ENCODE results near the gene APOBR. TPM values are rescaled to one million over a fixed set of nuclear protein-coding genes. Genes with fewer than 3 reads are reported as not detected.
"Not testable (repeated sequence)": the region's sequence is repeated elsewhere in the genome, so short reads cannot be mapped to it uniquely, and the experiment has no call there.

The APOBR gene
- total RNA-seq, 2 donors from 2014 or later: 4.2 to 4.3 TPM

DNA sequence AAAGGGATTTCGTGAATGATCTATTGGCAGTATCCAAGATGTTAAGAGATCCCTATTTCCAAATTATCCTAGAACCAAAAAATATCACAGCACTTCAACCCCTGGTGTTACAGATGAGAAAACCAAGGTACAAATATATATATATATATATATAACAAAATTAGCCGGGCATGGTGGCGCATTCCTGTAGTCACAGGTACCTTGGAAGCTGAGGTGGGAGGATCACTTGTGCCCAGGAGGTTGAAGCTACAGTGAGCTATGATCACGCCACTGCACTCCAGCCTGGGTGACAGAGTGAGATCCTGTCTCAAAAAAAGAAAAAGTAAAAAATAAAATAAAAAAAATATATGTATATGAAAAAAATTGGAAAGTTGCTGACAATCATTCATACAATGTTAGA lies 1.9 kb upstream of the APOBR start:
- no peak for ATAC-seq (replicated peaks)

DNA sequence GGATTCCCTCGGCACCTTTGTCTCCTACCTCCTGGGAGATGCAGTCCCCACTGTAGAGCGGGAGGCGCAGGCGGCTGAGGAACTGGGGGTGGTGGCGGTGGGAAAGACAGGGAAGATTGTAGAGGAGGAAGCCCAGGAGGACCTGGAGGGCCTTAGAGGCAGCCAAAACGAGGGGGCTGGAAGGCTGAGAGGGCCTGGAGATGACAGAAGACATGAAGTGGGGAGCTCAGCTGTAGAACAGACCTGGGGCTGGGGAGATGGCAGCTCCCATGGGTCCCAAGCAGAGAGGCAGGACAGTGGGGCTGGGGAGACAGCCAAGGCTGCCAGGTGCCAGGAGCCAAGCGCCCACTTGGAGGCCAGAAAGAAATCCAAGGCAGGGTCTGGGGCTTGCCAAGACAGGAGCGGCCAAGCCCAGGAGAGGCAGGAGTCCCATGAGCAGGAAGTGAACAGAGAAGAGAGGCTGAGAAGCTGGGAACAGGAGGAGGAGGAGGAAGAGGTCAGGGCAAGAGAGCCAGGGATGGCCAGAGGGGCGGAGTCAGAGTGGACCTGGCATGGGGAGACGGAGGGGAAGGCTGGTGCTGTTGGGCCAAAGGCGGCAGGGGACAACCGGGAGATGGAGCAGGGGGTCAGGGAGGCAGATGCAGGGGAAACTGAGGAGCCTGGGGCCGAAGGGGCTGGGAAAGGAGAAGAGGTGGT lies 803 bp downstream of the APOBR start:
- Mint-ChIP-seq H3K9me3 (no peaks in the 10 kb centered on the region), H3K27ac (peak overlapping the region; percentile 94), H3K36me3 (ENCODE audit: low read depth) (peaks cover 17% of the 10 kb centered on the region), H3K4me3 (peak overlapping the region; percentile 95), H3K27me3 (no peaks in the 10 kb centered on the region), H3K4me1 (peaks cover 30% of the 10 kb centered on the region)
- ATAC-seq (replicated peaks): no peak

More for the DNA sequence above, 1.9 kb upstream of the APOBR start:
- Mint-ChIP-seq H3K36me3 (ENCODE audit: low read depth) (peaks cover 41% of the 10 kb centered on the region), H3K4me3 (peak overlapping the region; percentile 95), H3K27ac (peak overlapping the region; percentile 99), H3K4me1 (peaks cover 40% of the 10 kb centered on the region), H3K9me3 (no peaks in the 10 kb centered on the region), H3K27me3 (no peaks in the 10 kb centered on the region)

DNA sequence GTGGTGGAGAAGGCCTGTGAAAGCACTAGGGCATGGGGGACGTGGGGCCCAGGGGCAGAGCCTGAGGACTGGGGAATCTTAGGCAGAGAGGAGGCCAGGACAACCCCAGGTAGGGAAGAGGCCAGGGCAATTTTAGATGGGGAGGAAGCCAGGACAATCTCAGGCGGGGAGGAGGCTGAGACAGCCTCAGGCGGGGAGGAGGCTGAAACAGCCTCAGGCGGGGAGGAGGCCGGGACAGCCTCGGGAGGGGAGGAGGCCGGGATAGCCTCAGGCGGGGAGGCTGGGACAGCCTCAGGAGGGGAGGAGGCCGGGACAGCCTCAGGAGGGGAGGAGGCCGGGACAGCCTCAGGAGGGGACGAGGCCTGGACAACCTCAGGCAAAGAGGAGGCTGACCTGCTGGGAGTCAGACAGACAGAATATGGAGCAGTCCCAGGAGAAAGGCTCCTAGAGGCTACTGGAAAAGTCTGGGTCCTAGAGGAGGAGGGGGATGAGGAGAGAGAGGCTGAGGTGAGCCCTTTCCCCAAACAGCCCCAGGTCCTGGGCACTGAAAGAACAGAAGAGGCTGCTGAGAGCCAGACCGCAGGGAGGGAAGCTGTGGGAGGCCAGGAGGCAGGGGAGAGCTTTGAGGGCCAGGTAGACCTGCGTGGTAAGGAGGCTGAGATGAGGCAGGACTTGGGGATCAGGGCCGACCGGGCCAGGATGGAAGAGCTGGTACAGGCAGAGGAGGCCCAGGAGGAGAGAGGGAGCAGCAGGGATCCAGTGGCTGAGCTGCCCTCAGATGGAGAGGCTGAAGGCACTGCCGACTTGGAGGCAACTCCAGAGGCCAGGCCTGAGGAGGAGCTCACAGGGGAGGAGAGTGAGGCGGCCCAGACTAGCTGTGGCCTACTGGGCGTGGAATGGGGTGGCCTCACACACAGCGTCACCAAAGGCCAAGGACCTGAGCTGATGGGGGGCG lies 1.6 kb downstream of the APOBR start:
- no peak for ATAC-seq (replicated peaks)
- no peaks in the 10 kb centered on the region for H3K27me3 Mint-ChIP-seq
- H3K9me3 Mint-ChIP-seq: no peaks in the 10 kb centered on the region
- H3K4me3 Mint-ChIP-seq: peak overlapping the region; percentile 95
- peaks cover 11% of the 10 kb centered on the region for H3K36me3 Mint-ChIP-seq (ENCODE audit: low read depth)
- H3K27ac Mint-ChIP-seq: peak overlapping the region; percentile 94
- H3K4me1 Mint-ChIP-seq: peaks cover 30% of the 10 kb centered on the region

DNA sequence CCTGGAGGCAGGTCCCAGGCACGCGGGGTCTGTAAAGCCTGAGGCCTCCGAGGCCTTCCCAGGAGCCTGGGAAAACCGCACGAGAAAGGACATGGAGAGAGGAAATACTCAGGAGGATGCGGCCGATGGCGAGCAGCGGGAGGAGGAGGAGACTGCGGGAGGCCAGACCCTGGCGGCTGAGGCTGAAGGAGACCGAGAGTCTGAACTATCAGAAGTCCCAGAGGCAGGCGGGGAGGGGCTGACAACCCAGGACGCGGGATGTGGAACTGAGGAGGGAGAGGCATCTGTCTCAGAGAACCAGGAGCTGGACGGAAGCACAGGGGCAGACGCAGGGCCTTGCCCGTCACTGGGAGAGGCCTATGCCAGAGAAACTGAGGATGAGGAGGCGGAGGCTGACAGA lies 2.4 kb downstream of the APOBR start:
- Mint-ChIP-seq H3K4me3 (no peak overlapping the region), H3K27me3 (no peaks in the 10 kb centered on the region), H3K4me1 (peaks cover 30% of the 10 kb centered on the region), H3K9me3 (no peaks in the 10 kb centered on the region), H3K36me3 (ENCODE audit: low read depth) (peaks cover 3% of the 10 kb centered on the region), H3K27ac (peak overlapping the region; percentile 94)
- ATAC-seq (replicated peaks): no peak

GRCh38 chr16:28497386-28497785 lies 2.9 kb downstream of the APOBR start:
- Mint-ChIP-seq H3K27me3 (no peaks in the 10 kb centered on the region), H3K36me3 (ENCODE audit: low read depth) (no peaks in the 10 kb centered on the region), H3K27ac (peak overlapping the region; percentile 94)

GRCh38 chr16:28497861-28498599 lies 3.6 kb downstream of the APOBR start:
- H3K36me3 Mint-ChIP-seq (ENCODE audit: low read depth): no peaks in the 10 kb centered on the region
- no peak overlapping the region for H3K4me3 Mint-ChIP-seq
- ATAC-seq (replicated peaks): no peak
- peaks cover 30% of the 10 kb centered on the region for H3K4me1 Mint-ChIP-seq
- no peaks in the 10 kb centered on the region for H3K27me3 Mint-ChIP-seq
- no peaks in the 10 kb centered on the region for H3K9me3 Mint-ChIP-seq
- peak overlapping the region; percentile 94 for H3K27ac Mint-ChIP-seq

More at GRCh38 chr16:28497386-28497785, 2.9 kb downstream of the APOBR start:
- no peaks in the 10 kb centered on the region for H3K9me3 Mint-ChIP-seq
- peaks cover 30% of the 10 kb centered on the region for H3K4me1 Mint-ChIP-seq
- H3K4me3 Mint-ChIP-seq: no peak overlapping the region
- no peak for ATAC-seq (replicated peaks)

GRCh38 chr16:28498666-28499381 lies 4.4 kb downstream of the APOBR start:
- Mint-ChIP-seq H3K4me1 (peaks cover 30% of the 10 kb centered on the region), H3K36me3 (ENCODE audit: low read depth) (no peaks in the 10 kb centered on the region), H3K4me3 (no peak overlapping the region), H3K27me3 (no peaks in the 10 kb centered on the region), H3K27ac (no peak overlapping the region), H3K9me3 (no peaks in the 10 kb centered on the region)
- ATAC-seq (replicated peaks): no peak

- Mint-ChIP-seq H3K27ac (no peak overlapping the region), H3K27me3 (no peaks in the 10 kb centered on the region), H3K4me3 (no peak overlapping the region), H3K36me3 (ENCODE audit: low read depth) (no peaks in the 10 kb centered on the region), H3K9me3 (no peaks in the 10 kb centered on the region), H3K4me1 (peaks cover 23% of the 10 kb centered on the region)
- no peak for ATAC-seq (replicated peaks)
Observed at GRCh38 chr16:28499854-28500253, 5.4 kb downstream of the APOBR start.

DNA sequence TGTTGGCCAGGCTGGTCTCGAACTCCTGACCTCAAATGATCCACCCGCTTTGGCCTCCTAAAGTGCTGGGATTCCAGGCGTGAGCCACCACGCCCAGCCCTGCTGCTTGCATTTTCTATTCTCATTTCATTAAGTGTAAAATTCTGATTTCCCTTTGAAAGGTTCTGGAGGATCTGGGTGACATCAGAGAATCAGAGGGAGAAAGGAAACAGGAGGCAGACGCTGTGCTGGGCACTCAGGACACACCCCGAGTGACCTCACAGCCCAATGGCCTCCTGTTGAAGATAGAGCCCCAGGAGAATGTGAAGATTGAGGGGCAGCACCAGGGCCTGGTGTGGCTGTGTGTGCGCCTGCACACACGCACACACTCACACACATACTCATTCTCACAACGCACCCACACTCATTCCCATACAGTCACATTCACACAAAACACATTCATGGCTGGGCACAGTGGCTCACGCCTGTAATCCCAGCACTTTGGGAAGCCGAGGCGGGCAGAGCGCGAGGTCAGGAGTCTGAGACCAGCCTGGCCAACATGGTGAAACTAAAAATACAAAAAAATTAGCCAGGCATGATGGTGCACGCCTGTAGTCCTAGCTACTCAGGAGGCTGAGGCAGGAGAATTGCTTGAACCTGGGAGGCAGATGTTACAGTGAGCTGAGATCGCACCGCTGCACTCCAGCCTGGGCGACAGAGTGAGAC lies 6.2 kb downstream of the APOBR start:
- H3K27ac Mint-ChIP-seq; H3K27me3 Mint-ChIP-seq; ATAC-seq (replicated peaks); H3K36me3 Mint-ChIP-seq (ENCODE audit: low read depth); H3K9me3 Mint-ChIP-seq; H3K4me3 Mint-ChIP-seq: not testable (repeated sequence)
- peaks cover 16% of the 10 kb centered on the region for H3K4me1 Mint-ChIP-seq

DNA sequence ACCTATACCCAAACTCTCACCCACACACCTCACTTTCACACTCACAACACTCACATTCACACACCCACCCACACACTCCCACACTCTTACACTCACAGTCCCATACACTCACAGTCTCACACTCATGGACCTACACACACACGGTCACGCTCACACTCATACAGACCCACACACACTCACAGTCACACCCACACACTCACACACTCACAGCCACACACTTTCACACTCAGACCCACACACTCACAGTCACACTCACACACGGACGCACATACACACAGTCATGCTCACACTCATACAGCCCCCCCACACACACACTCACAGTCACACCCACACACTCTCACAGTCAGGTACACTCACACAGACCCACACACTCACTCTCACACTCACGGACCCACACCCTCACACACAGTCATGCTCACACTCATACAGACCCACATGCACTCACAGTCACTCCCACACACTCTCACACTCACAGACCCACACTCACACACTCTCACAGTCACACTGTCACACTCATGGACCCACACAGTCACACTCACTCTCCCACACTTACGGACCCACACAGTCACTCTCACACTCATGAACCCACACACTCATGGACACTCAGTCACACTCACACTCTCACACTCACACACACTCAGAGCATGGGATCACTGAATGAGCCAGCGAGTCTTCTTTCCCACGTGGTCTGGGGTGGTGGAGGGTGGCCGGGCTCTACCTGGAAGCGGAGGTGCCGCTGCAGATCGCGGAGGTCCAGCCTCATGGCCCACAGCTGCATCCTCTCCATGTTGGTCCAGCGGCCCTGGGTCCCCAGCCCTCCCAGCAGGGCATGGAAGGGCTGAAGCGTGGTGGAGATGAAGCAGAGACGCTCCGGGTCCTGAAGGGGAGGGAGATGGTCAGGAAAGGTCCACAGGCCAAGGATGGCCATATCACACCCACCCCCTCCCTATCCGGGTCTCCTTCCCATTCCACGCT lies 7.1 kb downstream of the APOBR start:
- no peaks in the 10 kb centered on the region for H3K27me3 Mint-ChIP-seq
- H3K4me1 Mint-ChIP-seq: peaks cover 8% of the 10 kb centered on the region
- no peaks in the 10 kb centered on the region for H3K36me3 Mint-ChIP-seq (ENCODE audit: low read depth)
- no peak overlapping the region for H3K27ac Mint-ChIP-seq
- H3K9me3 Mint-ChIP-seq: no peaks in the 10 kb centered on the region
- no peak overlapping the region for H3K4me3 Mint-ChIP-seq
- ATAC-seq (replicated peaks): peak; percentile 35

- H3K36me3 Mint-ChIP-seq (ENCODE audit: low read depth): no peaks in the 10 kb centered on the region
- no peak for ATAC-seq (replicated peaks)
- H3K27me3 Mint-ChIP-seq: no peaks in the 10 kb centered on the region
- peaks cover 6% of the 10 kb centered on the region for H3K4me1 Mint-ChIP-seq
- no peak overlapping the region for H3K4me3 Mint-ChIP-seq
- H3K9me3 Mint-ChIP-seq: no peaks in the 10 kb centered on the region
- H3K27ac Mint-ChIP-seq: no peak overlapping the region
Observed at GRCh38 chr16:28502290-28502689, 7.8 kb downstream of the APOBR start.

GRCh38 chr16:28503470-28504259 lies 9.2 kb downstream of the APOBR start:
- H3K4me3 Mint-ChIP-seq: no peak overlapping the region
- H3K9me3 Mint-ChIP-seq: no peaks in the 10 kb centered on the region
- ATAC-seq (replicated peaks): no peak
- H3K27me3 Mint-ChIP-seq: no peaks in the 10 kb centered on the region
- peaks cover 10% of the 10 kb centered on the region for H3K4me1 Mint-ChIP-seq
- no peaks in the 10 kb centered on the region for H3K36me3 Mint-ChIP-seq (ENCODE audit: low read depth)
- no peak overlapping the region for H3K27ac Mint-ChIP-seq
